Activated CD8-positive, alpha-beta memory T cell treated with anti-CD3 and anti-CD28 coated beads for 4 hours (primary cell): ENCODE data around the gene PRR14L.
"Not testable (repeated sequence)": the region's sequence is repeated elsewhere in the genome, so short reads cannot be mapped to it uniquely, and the experiment has no call there.

ENCODE experiments used
- DNase-seq, 2 donors: peaks; one replicate each; pipeline ENCODE4 v3.0.0-alpha.2; 2020; ENCODE audit warnings: low read depth in 2 of 2

The PRR14L gene

GRCh38 chr22:31749636-31750364, at the start of gene PRR14L:
Gene PRR14L (minus strand): TSS chr22:31750132. CDS start chr22:31738860, 11,272 bp downstream.
- DNase-seq, result peak; percentile 98

GRCh38 chr22:31799358-31799757, 49.4 kb upstream of the PRR14L start:
- not testable (repeated sequence) for DNase-seq

DNA sequence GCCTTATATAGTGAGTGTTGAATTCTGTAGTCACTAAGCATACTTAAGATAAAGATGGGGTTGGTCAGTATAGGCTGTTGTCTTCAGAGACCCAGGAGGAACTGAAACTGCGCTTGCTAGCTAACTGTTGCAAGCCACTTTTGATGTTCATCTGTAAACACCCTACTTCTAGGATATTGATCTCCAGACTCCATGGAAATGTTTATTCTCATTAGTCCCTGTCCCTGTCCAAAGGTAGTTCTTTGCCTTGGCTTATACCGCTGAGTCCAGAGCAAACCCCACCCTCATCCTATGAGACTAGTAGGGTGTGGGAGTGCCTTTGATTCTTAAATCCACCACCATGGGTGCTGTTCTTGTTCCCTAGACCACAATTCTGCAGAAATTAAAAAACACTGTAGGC, 40.3 kb upstream of the PRR14L start:
- no peak for DNase-seq

DNA sequence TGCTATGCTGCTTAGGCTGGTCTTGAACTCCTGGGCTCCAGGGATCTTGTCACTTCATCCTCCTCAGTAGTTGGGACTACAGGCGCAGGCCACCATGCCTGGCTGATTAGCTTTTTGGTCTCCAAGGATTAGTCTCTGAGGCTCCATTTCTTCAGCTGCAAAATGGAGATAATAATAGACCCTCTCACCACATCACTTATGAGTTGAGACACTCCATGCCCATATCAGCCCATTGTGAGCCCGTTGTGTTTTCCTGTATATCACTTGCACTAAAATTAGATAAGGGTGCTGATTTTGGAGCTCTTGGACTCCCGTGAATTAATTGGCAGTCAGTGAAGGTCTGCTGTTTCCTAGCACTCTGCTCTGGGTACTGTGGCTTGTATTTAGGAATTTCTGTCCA, 39.9 kb upstream of the PRR14L start:
- DNase-seq, result no peak

- DNase-seq, result no peak
These were observed 26.3 kb upstream of the PRR14L start for GRCh38 chr22:31776231-31776630.

DNA sequence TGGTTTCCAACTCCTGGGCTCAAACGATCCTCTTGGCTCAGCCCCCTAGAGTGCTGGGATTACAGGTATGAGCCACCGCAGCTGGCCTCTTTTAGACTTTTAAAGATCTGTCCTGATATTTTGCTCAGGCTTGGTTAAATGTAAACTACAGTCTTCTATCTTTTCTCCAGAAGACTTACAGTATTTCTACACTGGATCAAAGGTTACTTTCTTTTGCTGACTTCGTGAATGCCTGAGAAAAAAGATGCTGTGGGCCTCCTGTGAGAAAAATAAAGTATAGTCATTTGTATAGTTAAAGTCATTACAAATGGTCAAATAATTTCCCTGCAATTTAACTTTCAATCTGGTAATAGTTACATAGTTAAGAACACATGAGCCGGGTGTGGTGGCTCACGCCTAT, 23.5 kb upstream of the PRR14L start:
- no peak for DNase-seq

DNA sequence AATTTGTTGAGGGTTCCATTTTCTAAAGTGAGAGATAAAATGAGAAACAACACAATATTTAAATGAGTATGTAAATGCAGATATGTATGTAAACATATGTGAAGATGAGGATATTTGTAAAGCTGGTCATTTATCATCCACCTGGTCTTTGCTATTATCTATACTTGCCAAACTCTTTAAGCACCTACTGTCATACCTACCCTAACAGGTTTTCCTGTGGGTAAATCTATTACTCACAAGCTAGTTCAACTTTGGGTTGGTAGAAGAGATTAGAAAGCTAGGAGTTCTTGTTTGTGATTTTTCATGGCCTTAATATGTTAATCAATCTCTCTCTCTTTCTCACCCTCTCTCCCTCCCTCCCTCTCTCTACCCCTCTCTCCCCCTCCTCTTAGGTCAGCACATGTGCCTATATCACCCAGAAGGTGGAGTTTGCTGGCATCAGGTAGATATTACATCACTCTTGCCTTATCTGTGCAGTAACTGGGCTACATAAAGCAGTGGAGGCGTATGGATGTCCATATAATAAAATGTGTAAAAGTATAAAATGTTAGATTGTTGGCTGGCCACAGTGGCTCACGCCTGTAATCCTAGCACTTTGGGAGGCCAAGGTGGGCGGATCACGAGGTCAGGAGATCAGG, 18.6 kb upstream of the PRR14L start:
- no peak for DNase-seq

GRCh38 chr22:31764785-31765184, 14.9 kb upstream of the PRR14L start:
- DNase-seq, result no peak

DNA sequence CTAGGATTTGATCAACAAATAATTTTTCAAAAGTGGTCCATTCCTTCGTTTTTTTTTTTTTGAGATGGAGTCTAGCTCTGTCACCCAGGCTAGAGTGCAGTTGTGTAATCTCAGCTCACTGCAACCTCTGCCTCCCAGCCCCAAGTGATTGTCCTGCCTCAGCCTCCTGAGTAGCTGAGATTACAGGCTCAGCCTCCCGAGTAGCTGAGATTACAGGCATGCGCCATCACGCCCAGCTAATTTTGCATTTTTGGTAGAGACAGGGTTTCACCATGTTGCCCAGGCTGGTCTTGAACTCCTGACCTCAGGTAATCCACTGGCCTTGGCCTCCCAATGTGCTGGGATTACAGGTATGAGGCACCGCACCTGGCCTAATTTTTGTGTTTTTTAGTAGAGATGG, 8.9 kb upstream of the PRR14L start:
- DNase-seq, result not testable (repeated sequence)

- DNase-seq, result no peak
These were observed 7.3 kb upstream of the PRR14L start for GRCh38 chr22:31757265-31757664.

- no peak for DNase-seq
These were observed 4.9 kb upstream of the PRR14L start for GRCh38 chr22:31754813-31755212.

DNA sequence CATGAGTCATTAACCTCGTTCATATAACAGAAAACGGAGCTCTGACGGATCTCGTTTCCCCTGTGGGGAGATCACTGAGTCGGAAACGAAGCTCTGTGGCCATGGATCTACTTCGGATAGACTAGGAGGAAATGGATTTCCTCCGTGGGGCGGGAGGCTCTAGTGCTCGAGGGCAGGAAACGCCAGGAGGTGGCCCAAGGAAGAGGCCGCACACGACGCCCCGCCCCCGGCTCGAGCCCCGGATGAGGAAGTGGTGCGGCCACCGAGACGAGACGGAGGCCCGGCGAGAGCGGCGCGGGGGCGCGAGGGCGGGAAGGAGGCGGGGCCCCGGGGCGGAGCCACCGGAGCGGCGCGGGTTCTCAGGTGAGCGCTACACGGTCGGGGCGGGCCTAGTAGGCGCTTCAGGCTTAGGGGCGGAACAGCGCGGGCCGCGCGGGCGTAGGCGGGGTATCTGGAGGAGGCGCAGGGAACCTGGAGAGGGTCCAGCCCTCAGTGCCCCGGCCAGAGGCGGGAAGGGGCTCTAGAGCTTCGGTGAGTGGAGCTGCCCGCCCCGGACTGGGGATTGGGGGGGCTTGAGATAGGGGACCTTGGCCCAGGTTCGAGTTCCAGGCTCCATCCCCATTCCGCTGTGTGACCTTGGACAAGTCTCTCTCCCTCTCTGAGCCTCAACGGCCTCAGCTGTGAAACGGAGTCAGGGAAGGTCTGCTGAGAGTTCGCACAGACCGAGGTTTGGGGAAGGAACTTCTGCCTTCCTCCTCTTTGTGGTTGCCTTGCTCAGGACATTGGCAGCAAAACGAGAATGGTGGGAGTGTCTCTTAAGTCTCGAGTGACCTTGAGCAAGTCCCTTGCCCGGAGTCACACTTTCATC, 3.9 kb upstream of the PRR14L start, which contains the start of gene DEPDC5:
TSS of gene DEPDC5 (plus strand) at position 386 of the 868 bp plus-strand sequence. CDS start 903 bp downstream, outside the sequence.
- peak; percentile 90 to 95 for DNase-seq

DNA sequence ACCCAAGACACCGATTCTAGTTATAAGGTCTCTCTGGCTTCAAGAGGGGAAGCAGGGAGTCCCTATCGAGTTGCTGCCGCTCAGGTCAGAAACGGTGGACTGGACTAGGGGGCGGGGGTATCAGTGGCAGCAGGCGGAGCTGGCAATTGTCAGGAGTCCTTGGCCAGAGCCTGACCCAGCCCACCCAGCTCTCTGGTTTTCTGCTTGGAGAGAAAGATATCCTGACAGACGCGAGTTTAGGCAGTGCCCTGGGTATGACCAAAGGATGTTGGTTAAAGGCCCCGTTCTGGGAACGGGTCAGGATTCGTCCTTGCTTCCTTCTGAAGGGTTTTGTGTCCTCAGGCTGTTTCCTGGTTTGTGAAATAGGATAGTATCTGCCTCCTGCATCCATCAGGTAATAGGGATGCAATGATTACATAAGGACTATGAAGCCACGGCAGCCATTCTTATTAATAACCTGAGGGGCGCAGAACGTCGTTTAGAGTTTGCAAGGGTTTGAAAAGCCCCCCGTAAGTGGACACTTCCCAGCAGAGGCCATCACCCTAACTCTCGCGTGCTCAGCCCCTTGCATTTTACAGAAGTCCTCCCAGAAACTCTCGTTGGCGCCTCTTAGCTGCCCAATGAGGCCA, 3.2 kb upstream of the PRR14L start:
- no peak for DNase-seq

DNA sequence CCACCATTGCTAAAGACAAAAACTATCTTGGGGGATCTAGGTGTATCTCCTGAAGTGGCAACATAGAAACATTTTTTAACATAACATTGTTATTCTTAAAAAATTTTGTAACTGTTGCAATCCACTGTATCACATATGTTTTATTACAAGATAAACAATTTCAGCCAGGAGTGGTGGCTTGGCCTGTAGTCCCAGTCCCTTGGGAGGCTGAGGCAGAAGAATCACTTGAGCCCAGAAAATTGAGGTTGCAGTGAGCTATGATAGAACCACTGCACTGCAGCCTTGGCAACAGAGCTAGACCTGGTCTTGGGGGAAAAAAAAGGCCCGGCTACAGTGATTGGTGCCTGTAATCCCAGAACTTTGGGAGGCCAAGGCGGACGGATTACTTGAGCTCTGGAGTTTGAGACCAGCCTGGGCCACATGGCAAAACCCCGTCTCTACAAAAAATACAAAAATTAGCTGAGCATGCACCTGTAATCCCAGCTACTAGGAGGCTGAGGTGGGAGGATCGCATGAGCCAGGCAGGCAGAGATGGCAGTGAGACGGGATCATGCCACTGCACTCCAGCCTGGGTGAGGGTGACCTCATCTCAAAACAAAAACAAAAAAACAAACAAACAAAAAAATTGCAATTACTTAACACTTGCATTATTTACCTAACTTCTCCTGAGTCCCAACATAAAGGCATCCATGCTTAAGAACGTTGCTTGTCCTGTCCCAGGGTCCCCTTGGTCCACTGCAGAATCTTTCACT, 2.3 kb upstream of the PRR14L start:
- no peak for DNase-seq

DNA sequence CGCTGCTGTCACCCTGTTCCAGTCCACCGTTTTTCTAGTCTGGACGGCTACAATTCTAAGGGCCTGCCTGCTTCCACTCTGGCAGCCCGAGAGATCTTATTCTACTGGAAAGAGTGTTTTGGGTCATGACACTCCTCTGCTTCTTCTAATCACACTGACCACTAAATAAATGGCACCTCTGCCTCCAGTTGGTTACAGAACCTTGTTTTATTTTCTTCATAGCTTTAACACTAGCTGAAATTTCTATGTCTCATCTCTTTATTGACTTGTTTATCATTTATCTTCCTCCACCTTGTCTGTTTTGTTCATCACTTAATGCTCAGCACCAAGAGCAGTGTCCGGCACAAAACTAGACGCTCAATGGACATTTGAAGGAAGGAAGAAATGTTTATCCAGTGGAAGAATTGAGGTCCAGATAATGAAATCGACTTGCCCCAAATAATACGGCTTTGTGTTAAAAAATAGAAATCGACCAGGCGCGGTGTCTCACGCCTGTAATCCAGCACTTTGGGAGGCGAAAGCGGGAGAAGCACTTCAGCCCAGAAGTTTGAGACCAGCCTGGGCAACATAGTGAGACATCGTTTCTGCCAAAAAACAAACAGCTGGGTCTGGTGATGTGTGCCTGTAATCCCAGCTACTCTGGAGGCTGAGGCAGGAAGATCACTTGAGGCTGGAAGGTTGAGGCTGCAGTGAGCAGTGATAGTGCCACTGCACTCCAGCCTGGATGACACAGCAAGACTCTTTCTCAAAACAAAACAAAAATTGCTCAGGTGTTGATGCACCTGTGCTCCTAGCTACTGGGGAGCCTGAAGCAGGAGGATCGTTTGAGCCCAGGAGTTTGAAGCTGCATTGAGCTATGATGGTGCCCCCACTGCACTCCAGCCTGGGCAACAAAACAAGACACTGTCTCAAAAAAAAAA, 693 bp upstream of the PRR14L start:
- DNase-seq, result no peak

DNA sequence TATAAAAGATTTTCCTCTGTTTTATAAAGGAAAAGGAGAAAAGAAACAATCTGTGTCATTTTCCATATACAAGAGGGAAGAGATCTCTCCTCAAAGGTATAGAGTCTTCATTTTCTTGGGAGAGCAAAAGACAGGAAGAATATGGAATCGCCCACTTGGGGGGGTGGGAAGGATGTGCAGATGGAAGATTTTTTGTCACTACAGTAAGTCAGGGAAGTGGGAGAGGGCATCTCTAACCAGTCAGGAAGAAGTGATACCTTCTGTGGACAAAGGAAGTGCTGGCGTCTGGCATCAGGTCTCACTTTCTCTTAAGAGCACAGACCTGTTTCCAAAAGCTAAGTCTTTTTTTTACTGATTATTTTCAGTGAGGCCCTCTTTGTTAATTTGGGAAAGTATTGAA, 1.4 kb downstream of the PRR14L start:
- no peak for DNase-seq

- DNase-seq, result no peak
These were observed 2.5 kb downstream of the PRR14L start for GRCh38 chr22:31747441-31747840.

- no peak for DNase-seq
These were observed 6.1 kb downstream of the PRR14L start for GRCh38 chr22:31743871-31744270.

DNA sequence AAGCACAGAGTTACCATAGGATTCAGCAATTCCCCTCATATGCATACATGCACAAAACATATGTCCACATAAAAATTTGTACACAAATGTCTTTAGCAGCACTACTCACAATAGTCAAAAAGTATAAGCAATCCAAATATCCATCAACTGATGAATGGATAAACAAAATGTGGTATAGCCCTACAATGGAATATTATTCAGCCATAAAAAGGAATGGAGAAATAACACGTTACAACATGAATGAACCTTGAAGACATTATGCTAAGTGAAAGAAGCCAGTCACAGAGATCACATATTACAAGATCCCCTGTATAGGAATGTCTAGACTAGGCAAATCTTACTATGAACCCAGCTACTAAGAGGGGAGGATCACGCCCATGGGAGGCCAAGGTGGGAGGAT, 7.2 kb downstream of the PRR14L start:
- no peak for DNase-seq

DNA sequence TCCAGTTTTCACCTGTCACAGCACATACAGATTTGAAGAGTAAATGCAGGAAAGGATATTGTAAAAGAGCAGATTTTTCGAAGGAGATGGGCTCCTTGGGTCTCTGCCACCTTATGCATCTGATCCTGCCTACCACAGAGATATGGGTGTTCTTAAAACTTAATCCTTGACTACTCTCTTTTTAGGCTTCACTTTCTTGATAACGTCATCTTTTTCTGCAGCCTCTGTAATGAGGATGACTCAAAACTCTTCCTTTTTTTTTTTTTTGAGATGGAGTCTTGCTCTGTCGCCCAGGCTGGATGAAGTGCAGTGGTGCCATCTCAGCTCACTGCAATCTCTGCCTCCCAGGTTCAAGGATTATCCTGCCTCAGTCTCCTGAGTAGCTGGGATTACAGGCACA, 7.8 kb downstream of the PRR14L start:
- DNase-seq, result no peak
